LNCAP (cell line): ENCODE data around the gene NUP205.

Experiments used
- CTCF ChIP-seq: fragments of 450-650 bp; IDR thresholded peaks from 2 replicates; pipeline ENCODE4 v1.5.1; 2017; ENCODE audit warnings: mild to moderate bottlenecking

Gene NUP205

GRCh38 chr7:135662373-135663114, 104.8 kb downstream of the NUP205 start, which contains the start of gene STMP1:
Gene STMP1, plus strand, starts transcription at chr7:135662514.
- TF ChIP-seq CTCF: 0 out of 2 replicates have a peak, but pooled peaks have one; percentile 49

- TF ChIP-seq CTCF: no peak
Observed at GRCh38 chr7:135664046-135664589, 106.4 kb downstream of the NUP205 start.

- TF ChIP-seq CTCF: no peak
Observed at GRCh38 chr7:135665042-135665441, 107.3 kb downstream of the NUP205 start.

GRCh38 chr7:135666156-135666555, 108.4 kb downstream of the NUP205 start:
- TF ChIP-seq CTCF: no peak

GRCh38 chr7:135666846-135667245, 109.1 kb downstream of the NUP205 start:
- no peak for TF ChIP-seq CTCF

GRCh38 chr7:135669774-135670173, 112.1 kb downstream of the NUP205 start:
- no peak for TF ChIP-seq CTCF

GRCh38 chr7:135670179-135670578, 112.5 kb downstream of the NUP205 start:
- TF ChIP-seq CTCF: no peak
